Activated CD4-positive, alpha-beta T cell treated with anti-CD3 and anti-CD28 coated beads, Interleukin-2, amount 50 U/mL, for 24 hours (primary cell): ENCODE results near the gene CD1D.
"Not testable (repeated sequence)": the region's sequence is repeated elsewhere in the genome, so short reads cannot be mapped to it uniquely, and the experiment has no call there.

Experiments used
- DNase-seq, 2 donors: peaks; one replicate each; pipeline ENCODE4 v3.0.0-alpha.2; 2020; ENCODE audit warnings: low read depth in 1 of 2, low spot score in 1 of 2

Gene CD1D

GRCh38 chr1:158176399-158176798, 4.3 kb upstream of the CD1D start:
- no peak for DNase-seq

- not testable (repeated sequence) for DNase-seq
Measured at GRCh38 chr1:158176849-158177699, 3.6 kb upstream of the CD1D start.

GRCh38 chr1:158177700-158178450, 2.8 kb upstream of the CD1D start:
- no peak for DNase-seq

GRCh38 chr1:158179301-158180041, 1.2 kb upstream of the CD1D start:
- DNase-seq = no peak

GRCh38 chr1:158181577-158181922, 855 bp downstream of the CD1D start:
- no peak for DNase-seq

DNA sequence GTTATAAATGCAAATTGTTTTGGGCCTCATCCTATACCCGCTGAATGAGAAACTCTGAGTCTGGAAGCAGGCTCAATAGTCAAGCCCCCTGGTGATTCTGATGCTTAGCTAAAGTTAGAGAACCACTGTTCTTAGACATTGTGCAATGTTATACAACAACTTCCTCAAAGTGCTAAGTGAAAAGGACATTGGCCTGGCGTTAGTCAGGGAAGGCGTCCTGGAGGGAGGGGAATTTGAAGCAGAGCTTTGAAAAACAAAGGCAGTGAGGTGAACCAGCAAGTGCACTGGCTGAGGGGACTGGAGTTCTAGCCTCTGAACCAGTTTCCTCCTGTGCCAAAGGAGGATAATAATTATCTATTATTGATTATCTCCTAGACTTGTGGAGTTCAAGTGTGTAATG, 5.1 kb downstream of the CD1D start:
- no peak for DNase-seq

DNA sequence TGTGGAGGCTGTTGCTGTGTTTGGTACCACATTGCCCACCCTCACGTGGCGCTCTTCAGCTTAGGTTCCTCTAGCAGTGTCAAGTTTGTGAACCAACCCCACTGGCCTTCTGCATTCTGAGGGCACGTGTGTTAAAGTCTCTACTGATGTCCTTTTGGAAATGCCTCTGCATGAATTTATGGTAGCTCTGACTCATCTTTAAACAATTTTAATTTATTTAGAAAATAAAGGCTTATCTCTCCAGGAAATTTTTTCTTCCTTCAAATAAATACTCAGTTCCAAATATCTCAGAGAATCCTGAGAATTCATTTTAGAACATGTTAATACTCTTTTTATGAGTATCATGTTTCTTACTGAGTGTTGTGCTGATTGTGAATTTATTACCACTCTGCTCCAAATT, 5.5 kb downstream of the CD1D start:
- no peak for DNase-seq

GRCh38 chr1:158188611-158189010, 7.9 kb downstream of the CD1D start:
- DNase-seq = no peak

DNA sequence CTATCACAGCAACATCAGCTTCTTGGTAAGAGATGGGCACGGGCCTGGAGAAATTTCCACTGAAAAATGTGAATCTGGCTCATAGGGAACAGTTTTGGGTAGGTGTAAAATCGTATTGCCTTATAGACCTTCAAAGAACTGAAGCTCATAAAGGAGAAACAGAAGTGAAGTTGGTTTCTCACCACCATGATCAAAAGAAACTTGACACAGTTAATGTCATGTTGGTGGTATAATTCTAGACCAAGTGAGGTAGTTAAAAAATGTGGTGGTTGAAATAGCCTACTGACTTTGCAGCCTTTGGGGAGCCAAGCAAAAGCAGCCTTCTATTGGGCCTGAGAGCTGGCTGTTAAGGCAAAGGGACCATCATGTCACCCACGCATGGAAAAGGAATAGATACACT, 8.9 kb downstream of the CD1D start:
- no peak for DNase-seq

- DNase-seq = no peak
Measured at GRCh38 chr1:158191299-158191698, 10.6 kb downstream of the CD1D start.

- no peak for DNase-seq
Measured at GRCh38 chr1:158196461-158196860, 15.8 kb downstream of the CD1D start.

GRCh38 chr1:158199849-158200248, 19.2 kb downstream of the CD1D start:
- DNase-seq = no peak

DNA sequence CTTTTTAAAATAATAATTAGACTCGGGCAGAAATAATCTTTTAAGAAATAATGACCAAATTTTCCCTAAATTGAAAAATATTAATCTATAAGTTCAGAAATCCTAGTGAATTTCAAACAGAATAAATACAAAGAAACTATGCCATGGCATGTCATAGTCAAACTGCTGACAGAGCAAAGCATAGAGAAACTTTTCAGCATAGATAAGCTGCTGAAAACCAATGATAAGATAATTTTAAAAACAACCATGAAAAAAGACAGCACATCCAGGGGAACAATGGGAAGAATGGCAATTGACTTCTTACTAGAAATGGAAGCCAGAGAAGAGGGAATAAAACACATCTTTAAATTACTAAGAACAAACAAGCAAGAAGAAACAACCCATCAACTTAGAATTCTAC, 19.8 kb downstream of the CD1D start:
- no peak for DNase-seq

GRCh38 chr1:158203693-158204457, 23.2 kb downstream of the CD1D start:
- DNase-seq = peak in 1 of 2 donors; percentile 11

DNA sequence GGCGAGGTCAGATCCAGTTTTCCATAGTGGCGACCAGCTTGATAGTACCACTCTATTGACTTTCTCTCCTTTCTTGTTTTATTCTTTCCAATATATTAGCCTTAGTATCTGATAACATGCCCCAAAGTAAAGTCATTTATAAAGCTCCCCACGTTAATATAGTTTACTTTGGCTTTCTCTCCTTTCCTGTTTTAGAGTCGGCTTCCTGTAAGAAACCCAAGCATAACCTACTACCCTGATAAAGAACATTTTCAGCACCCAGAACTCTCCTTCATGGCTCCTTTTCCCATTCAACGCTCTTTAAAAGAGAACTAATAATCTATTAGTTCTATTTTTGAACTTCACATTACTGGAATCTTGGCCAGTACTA, 23.7 kb downstream of the CD1D start:
- DNase-seq = no peak

- no peak for DNase-seq
Measured at GRCh38 chr1:158208586-158209116, 28.0 kb downstream of the CD1D start.

DNA sequence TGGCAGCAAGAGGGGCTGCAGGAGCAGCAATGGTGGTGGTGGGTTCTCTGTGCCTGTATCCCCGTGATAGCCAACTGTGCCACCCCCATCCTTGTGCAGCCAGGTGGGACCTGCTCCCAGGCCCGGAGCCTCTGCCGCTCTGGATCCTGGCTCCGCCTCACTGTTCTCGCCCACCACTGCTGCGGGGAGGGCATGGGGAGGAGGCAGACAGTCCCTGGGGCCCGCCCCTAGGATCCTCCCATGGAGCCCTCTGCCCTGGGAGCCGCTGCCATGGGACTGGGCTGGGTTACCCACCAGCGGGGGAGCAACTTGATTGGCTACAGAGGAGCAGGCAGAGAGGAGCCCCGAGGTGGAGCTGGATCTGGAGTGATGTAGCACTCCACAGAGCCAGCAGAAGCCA, 31.6 kb downstream of the CD1D start:
- no peak for DNase-seq

DNA sequence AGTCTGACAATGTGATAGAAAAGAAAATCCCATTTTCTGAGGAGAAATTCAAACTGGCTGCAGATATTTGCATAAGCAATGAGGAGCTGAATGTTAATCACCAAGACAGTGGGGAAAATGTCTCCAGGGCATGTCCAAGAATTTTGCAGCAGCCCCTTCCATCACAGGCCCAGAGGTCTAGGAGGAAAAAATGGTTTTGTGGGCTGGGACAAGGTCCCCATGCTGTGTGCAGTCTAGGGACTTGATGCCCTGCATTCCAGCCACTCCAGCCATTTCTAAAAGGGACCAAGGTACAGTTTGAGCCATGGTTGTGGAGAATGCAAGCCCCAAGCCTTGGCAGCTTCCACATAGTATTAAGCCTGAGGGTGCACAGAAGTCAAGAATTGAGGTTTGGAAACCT, 42.8 kb downstream of the CD1D start:
- not testable (repeated sequence) for DNase-seq

DNA sequence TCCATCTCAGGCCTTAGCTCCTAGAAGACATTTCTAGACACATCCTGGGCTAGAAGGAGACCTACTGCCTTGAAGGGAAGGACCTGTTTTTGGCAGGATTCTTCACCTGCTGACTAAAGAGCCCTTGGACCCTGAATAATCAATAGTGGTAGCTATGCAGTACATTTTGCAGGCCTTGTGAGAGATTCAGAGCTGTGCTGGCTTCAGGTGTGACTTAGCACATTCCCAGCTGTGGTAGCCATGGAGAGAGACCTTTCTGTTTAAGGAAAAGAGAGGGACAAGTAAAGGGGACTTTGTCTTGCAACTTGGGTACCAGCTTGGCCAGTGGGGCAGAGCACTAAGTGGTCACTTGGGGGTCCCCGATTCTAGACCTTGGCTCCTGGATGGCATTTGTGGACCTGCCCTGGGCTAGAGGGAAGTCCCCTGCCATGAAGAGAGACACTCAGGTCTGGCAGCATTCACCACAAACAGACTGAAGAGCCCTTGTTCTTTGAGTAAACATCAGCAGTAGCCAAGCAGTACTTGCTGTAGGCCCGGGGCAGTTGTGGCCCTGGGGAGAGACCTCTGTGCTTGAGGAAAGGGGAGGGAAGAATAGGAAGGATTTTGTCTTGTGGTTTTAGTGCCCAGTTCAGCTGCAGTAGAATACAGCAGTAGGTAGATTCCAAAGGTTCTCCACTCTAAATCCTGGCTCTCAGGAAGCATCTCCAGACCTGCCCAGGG, 47.4 kb downstream of the CD1D start:
- no peak for DNase-seq
